ENCODE data around the gene SLC22A7. TPM values are rescaled to one million over a fixed set of nuclear protein-coding genes. Genes with fewer than 3 reads are reported as not detected.

SLC22A7 gene
- total RNA-seq, 1 donor from 2014 or later = 1.8 TPM

DNA sequence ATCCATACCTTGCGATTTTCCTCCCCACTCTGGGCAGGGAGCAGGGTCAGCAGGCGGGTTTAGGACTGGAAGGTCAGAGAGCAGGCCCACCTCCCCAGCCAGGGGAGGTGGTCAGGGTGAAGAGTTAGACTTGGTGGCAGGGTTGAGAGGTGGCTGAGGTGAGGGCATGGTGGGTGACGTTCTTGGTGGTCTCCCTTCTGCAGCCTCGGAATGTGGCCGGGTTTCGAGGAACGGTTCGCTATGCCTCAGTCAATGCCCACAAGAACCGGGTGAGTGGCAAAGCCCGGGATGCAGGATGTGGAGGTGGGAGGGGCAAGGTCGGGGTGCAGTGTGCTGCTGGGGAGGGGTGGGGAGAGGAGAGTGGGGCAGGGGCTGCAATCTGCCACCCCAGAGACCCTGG, 43.2 kb upstream of the SLC22A7 start:
- Histone ChIP-seq H3K27ac (no peak overlapping the region), H3K27me3 (no peaks in the 10 kb centered on the region)
- intact Hi-C loops (cut with DNase I) = no loop called here

DNA sequence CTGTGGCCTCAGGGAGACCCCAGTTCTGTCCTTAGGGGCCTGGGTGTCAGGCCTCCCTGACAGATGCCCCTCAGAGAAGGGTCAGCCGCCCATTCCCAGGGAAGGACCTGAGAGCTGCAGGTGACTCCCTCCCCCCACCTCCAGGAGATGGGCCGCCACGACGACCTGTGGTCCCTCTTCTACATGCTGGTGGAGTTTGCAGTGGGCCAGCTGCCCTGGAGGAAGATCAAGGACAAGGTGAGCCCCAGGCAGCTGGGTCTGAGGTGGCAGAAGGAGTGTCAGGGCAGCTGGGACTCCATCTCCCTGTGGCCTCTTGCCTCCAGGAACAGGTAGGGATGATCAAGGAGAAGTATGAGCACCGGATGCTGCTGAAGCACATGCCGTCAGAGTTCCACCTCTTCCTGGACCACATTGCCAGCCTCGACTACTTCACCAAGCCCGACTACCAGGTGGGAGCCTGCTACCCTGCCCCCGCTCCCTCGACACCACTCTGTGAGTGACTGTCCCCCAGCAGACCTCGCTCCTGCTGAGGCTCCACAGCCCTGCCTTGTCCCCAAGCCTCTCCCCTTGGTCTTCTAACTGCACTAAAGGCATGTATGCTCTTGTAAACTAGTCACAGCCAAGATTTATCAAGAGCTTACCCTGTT, 42.5 kb upstream of the SLC22A7 start:
- no peaks in the 10 kb centered on the region for H3K36me3 ChIP-seq
- no peak for DNase-seq (ENCODE audit: low spot score in 2 of 2)
- H3K4me3 ChIP-seq = no peak overlapping the region
- H3K27me3 ChIP-seq = no peaks in the 10 kb centered on the region
- intact Hi-C loops (cut with DNase I) = no loop called here
- TF ChIP-seq, protein P1, sequence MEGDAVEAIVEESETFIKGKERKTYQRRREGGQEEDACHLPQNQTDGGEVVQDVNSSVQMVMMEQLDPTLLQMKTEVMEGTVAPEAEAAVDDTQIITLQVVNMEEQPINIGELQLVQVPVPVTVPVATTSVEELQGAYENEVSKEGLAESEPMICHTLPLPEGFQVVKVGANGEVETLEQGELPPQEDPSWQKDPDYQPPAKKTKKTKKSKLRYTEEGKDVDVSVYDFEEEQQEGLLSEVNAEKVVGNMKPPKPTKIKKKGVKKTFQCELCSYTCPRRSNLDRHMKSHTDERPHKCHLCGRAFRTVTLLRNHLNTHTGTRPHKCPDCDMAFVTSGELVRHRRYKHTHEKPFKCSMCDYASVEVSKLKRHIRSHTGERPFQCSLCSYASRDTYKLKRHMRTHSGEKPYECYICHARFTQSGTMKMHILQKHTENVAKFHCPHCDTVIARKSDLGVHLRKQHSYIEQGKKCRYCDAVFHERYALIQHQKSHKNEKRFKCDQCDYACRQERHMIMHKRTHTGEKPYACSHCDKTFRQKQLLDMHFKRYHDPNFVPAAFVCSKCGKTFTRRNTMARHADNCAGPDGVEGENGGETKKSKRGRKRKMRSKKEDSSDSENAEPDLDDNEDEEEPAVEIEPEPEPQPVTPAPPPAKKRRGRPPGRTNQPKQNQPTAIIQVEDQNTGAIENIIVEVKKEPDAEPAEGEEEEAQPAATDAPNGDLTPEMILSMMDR (IDR thresholded peaks at IDR 0.05) = no peak
- H3K27ac ChIP-seq = no peak overlapping the region
- no peaks in the 10 kb centered on the region for H3K4me1 ChIP-seq
- no peaks in the 10 kb centered on the region for H3K9me3 ChIP-seq

More for the DNA sequence above, 43.2 kb upstream of the SLC22A7 start:
- DNase-seq (ENCODE audit: low spot score in 2 of 2) = no peak
- Histone ChIP-seq H3K9me3 (no peaks in the 10 kb centered on the region), H3K4me1 (no peaks in the 10 kb centered on the region), H3K36me3 (no peaks in the 10 kb centered on the region), H3K4me3 (no peak overlapping the region)
- TF ChIP-seq, protein P1 (IDR thresholded peaks at IDR 0.05) = no peak

DNA sequence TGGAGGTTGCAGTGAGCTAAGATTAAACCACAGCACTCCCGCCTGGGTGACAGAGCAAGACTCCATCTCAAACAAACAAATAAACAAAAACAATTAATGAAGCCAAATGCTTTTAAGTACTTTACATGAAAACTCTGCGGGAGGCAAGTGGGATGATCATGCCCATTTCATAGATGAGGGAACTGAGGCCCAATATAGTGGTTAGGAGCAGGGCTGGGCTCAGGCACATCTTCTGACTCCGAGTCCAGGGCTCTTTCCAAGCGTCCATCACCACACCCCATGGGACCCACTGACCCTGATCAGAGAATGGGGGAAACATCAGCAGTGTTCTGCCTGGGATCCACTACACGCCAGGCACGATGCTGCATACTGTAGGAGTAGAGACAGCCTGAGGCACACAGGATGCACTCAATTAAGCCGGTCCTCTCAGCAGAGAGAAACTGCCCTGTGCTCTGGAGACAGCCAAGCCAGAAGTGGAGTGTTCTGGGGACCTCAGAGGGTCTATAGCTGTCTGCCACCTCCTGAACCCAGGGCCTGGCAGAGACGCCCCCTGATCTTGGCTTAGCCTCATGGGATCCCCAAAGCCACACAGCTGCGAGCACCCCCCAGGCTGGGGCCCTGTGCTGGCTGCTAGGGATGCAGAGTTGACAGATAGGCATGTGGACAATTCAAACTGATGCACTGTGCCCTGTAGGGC, 41.2 kb upstream of the SLC22A7 start:
- TF ChIP-seq, protein P1 (IDR thresholded peaks at IDR 0.05) = no peak
- intact Hi-C loops (cut with DNase I) = no loop called here
- Histone ChIP-seq H3K27me3 (no peaks in the 10 kb centered on the region), H3K27ac (no peak overlapping the region), H3K9me3 (no peaks in the 10 kb centered on the region), H3K4me3 (no peak overlapping the region), H3K36me3 (no peaks in the 10 kb centered on the region), H3K4me1 (no peaks in the 10 kb centered on the region)
- no peak for DNase-seq (ENCODE audit: low spot score in 2 of 2)

DNA sequence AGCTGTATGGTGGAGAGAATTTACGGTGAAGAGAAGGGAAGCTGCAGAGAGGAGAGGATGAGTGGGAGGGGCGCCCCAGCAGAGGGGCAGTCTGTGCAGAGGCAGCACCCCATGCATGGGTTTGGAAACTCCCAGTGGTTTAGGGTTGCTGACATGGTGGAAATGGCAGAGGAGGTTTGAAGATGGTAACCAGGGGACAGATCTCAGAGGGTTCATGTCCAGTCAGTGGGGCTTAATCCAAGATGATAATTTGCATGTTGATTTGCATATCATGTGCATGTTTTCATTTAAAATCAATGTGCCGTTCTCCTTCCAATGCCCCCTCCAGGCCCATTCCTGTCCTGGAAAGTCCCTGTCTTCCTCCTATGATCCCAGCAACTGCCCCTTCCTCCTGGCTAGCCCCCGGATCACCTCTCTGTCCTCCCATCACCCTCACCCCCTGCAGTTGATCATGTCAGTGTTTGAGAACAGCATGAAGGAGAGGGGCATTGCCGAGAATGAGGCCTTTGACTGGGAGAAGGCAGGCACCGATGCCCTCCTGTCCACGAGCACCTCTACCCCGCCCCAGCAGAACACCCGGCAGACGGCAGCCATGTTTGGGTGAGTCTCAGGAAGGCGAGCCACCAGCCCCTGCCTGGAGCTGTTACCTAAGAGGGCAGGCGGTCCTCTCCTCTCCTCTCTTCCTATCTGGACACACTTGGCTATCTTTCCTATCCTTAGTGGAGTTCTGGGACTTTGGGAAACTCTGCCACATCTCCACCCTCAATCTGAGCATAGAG, 40.5 kb upstream of the SLC22A7 start:
- Histone ChIP-seq H3K36me3 (no peaks in the 10 kb centered on the region), H3K27ac (no peak overlapping the region), H3K4me3 (no peak overlapping the region), H3K9me3 (no peaks in the 10 kb centered on the region), H3K27me3 (no peaks in the 10 kb centered on the region), H3K4me1 (no peaks in the 10 kb centered on the region)
- TF ChIP-seq, protein P1 (IDR thresholded peaks at IDR 0.05) = no peak
- no peak for DNase-seq (ENCODE audit: low spot score in 2 of 2)
- intact Hi-C loops (cut with DNase I) = no loop called here

DNA sequence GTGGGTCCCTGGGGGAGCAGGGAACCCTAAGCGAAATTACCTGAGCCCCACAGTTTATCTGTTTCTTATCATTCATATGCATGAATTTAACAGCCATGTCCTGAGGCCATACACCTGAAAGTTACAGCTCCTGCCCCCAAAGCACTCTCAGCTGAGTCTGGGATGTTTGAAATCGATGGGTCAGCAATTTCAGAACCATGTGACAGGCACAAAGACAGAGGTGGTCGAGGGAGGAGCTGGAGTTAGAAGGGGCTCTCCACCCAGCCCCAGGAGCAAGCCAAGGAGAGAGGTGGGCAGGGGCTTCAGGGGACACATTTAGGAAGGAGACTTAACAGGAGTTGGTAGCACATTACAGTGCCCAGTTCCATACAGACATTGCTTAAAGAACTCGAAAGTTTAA, 39.9 kb upstream of the SLC22A7 start:
- intact Hi-C loops (cut with DNase I) = no loop called here
- Histone ChIP-seq H3K4me3 (no peak overlapping the region), H3K36me3 (no peaks in the 10 kb centered on the region), H3K4me1 (no peaks in the 10 kb centered on the region), H3K27ac (no peak overlapping the region), H3K9me3 (no peaks in the 10 kb centered on the region), H3K27me3 (no peaks in the 10 kb centered on the region)
- DNase-seq (ENCODE audit: low spot score in 2 of 2) = no peak
- TF ChIP-seq, protein P1 (IDR thresholded peaks at IDR 0.05) = no peak

All from ascending aorta (tissue), 2 donors.